GM21529 (cell line): Measurements from ENCODE around the gene LALBA.
"Not testable (repeated sequence)": the region's sequence is repeated elsewhere in the genome, so short reads cannot be mapped to it uniquely, and the experiment has no call there.

ENCODE experiments used
- ATAC-seq: cut with Tn5 transposase; IDR thresholded peaks from one replicate; pipeline ENCODE4 v1.9.1; 2021; ENCODE audit not compliant: unreplicated experiment

Gene LALBA

DNA sequence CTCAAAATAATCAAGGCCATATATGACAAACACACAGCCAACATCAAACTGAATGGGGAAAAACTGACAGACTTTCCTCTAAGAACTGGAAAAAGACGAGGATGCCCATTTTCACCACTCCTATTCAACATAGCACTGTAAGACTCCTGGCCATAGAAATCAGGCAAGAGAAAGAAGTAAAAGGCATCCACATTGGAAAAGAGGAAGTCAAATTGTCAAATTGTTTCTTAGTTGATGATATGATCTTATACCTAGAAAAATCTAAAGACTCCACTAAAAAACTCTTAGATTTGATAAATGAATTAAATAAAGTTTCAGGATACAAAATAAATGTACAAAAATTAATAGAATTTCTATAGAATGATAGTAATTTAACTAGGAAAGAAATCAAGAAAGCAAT lies 33.2 kb downstream of the LALBA start:
- ATAC-seq: no peak

DNA sequence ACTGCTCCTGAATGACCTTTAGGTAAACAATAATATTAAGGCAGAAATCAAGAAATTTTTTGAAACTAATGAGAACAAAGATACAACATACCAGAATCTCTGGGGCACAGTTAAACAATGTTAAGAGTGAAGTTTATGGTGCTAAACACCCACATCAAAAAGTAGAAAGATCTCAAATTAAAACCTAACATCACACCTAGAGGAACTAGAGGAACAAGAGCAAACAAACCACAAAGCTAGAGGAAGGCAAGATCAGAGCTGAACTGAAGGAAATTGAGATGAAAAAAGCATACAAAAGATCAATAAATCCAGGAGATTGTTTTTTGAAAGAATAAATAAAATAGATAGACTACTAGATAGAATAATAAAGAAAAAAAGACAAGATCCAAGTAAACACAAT lies 37.2 kb downstream of the LALBA start:
- ATAC-seq: no peak

DNA sequence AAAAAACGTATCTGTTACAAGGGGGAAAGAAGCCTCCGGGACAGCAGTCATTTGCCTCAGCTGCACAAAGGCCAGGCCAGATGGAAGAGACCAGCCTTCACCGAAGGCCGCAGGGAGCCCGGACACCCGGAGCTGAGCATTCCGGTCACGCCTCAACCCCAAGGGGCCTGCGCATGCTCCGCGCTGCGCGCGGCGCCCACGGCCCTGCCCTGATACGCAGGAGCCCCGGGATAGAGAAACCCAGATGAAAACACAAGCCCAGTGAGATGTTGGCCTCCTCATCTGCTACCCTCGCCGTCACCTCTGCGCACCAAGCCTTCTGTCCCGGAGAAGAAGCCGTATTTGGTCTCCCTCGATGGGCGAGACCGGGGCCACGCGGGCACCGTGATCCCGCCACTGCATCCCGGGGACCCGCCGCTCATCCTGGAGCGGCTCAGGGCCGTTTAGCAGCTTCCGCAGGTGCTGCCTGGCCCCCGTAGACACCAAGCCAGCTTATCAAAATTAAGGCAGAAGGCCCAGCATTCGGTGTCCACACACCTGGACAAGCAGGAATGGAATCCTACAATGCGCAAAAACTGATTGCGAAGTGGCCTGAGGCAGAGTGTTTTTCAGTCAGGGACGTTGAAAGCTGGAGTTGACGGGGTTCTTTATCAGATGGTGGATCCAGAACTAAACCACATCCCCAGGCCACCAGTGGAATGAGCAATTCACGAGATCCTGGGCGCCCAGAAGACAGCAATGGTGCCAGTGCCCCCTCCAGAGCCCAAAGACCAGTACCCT lies 41.8 kb downstream of the LALBA start:
- no peak for ATAC-seq

DNA sequence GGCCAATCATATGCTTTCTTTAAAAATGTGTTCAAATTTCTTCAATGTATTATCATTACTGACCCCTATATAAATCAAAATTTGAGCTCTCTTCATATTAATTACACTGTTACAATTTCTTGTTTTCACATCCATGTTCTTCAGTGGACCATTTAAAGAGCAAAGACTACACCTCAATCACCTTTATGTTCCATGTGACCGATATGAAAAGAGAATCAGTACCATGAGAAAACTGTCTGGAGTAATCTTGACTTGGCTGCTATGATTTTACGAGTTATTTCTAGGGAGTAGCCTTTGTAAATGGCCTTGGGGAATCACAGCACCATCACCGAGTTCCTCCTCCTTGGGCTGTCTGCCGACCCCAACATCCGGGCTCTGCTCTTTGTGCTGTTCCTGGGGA lies 44.5 kb downstream of the LALBA start, which contains the start of gene OR8S1:
OR8S1 (plus strand) TSS at position 301 of the 400 bp plus-strand sequence; CDS start at position 301, 0 bp downstream.
- no peak for ATAC-seq

DNA sequence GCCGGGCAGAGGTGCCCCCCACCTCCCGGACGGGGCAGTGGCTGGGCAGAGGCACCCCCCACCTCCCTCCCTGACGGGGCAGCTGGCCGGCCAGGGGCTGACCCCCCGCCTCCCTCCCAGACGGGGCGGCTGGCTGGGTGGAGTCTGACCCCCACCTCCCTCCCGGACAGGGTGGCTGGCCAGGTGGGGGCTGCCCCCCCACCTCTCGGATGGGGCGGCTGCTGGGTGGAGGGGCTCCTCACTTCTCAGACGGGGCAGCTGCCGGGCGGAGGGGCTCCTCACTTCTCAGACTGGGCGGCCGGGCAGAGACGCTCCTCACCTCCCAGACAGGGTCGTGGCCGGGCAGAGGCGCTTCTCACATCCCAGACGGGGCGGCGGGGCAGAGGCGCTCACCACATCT lies 49.5 kb downstream of the LALBA start:
- ATAC-seq: not testable (repeated sequence)
